Gastroesophageal sphincter (tissue), 4 donors: Measurements from ENCODE around the gene IPCEF1. TPM values are rescaled to one million over a fixed set of nuclear protein-coding genes. Genes with fewer than 3 reads are reported as not detected.

Experiments
- ATAC-seq: fragments of 150-250 bp; one replicate; pipeline ENCODE4 v1.9.1; 2016; ENCODE audit warnings: mild to moderate bottlenecking, moderate library complexity
- H3K27ac ChIP-seq, 4 donors: fragments of 200-600 bp; sonication (generic) in 3 of 4; 1 replicate in 3 of 4; 2 replicates in 1 of 4; pipeline ENCODE4 v1.5.1; 2016 to 2019
- H3K27me3 ChIP-seq: fragments of 200-600 bp; sonication (generic); one replicate; pipeline ENCODE4 v1.5.1; 2019
- H3K36me3 ChIP-seq, 2 donors: fragments of 200-600 bp; sonication (generic); one replicate each; pipeline ENCODE4 v1.5.1; 2019; ENCODE audit warnings: control low read depth in 1 of 2
- H3K4me1 ChIP-seq, 3 donors: fragments of 200-600 bp; sonication (generic); 1 replicate in 2 of 3; 2 replicates in 1 of 3; pipeline ENCODE4 v1.5.1; 2016 to 2019; ENCODE audit warnings: control low read depth in 2 of 3
- H3K4me3 ChIP-seq, 2 donors: fragments of 200-600 bp; sonication (generic); one replicate each; pipeline ENCODE4 v1.5.1; 2019; ENCODE audit warnings: mild to moderate bottlenecking in 1 of 2, moderate library complexity in 1 of 2
- H3K9me3 ChIP-seq, 3 donors: fragments of 200-600 bp; sonication (generic); one replicate each; pipeline ENCODE4 v1.5.1; 2017 to 2019; ENCODE audit warnings: control low read depth in 2 of 3
- EP300 ChIP-seq: sonication (generic); formaldehyde crosslinking; IDR thresholded peaks from one replicate; pipeline ENCODE4 v1.6.1; 2017; ENCODE audit warnings: antibody characterized with exemption, mild to moderate bottlenecking
- POLR2A ChIP-seq, 2 donors: fragments of 450-650 bp; IDR thresholded peaks; one replicate each; pipeline ENCODE4 v1.6.1; 2017; ENCODE audit warnings: antibody characterized with exemption in 2 of 2, mild to moderate bottlenecking in 2 of 2, moderate library complexity in 1 of 2
- POLR2AphosphoS5 ChIP-seq: sonication (generic); formaldehyde crosslinking; IDR thresholded peaks from one replicate; pipeline ENCODE4 v1.6.1; 2017; ENCODE audit warnings: antibody characterized with exemption
- WGBS, 2 donors: methylation state at CpG; one replicate each; pipeline ENCODE4 v1.1.5; 2018; ENCODE audit warnings: low coverage in 1 of 2; 5-methylcytosine and 5-hydroxymethylcytosine counted together
- total RNA-seq, 4 donors: library from RNA; depleted of rRNA; stranded (reverse); fragments of >200 nt; gene quantifications; one replicate each; pipeline ENCODE4 v1.1.0, GENCODE V29; 2016
- TF ChIP-seq, protein P1 (sequence below), 4 experiments: fragments of 200-600 bp in 2 of 4; fragments of 450-650 bp in 2 of 4; sonication (generic) in 1 of 4; IDR thresholded peaks; one replicate each; pipeline ENCODE4 v1.5.1; 2017 to 2019; ENCODE audit warnings: antibody characterized with exemption in 4 of 4, mild to moderate bottlenecking in 2 of 4, moderate library complexity in 2 of 4

Gene IPCEF1
- total RNA-seq, 4 donors from 2014 or later = 0.27 to 7.3 (median 1.2) TPM

DNA sequence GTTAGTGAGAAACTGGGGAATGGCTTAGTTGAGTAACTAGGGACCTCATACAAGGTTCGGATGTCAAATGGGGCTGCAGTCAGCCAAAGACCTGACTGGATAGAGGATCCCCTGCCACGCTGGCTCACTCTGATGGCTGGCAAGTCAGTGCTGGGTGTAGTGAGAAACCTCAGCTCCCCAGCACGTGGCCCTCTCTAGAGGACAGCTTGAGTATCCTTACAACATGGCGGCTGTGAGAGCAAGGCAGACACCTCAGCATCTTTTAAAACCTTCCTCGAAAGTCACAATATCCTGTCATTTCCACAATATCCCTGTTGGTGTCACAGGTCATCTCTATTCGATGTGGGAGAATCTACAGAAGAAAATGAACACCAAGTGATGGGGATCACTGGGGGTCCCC lies 26.7 kb upstream of the IPCEF1 start:
- WGBS, 2 donors = 93 to 100% methylated on average over 1 to 3 of the region's 6 CpGs
- Histone ChIP-seq H3K27ac (peak overlapping the region in 1 of 4 donors; percentile 47), H3K36me3 (no peaks in the 10 kb centered on the region), H3K27me3 (no peaks in the 10 kb centered on the region), H3K4me3 (no peak overlapping the region), H3K9me3 (no peaks in the 10 kb centered on the region), H3K4me1 (peaks cover 0 to 14% (median 0%) of the 10 kb centered on the region in 3 donors)
- no peak for ATAC-seq
- TF ChIP-seq, protein P1, sequence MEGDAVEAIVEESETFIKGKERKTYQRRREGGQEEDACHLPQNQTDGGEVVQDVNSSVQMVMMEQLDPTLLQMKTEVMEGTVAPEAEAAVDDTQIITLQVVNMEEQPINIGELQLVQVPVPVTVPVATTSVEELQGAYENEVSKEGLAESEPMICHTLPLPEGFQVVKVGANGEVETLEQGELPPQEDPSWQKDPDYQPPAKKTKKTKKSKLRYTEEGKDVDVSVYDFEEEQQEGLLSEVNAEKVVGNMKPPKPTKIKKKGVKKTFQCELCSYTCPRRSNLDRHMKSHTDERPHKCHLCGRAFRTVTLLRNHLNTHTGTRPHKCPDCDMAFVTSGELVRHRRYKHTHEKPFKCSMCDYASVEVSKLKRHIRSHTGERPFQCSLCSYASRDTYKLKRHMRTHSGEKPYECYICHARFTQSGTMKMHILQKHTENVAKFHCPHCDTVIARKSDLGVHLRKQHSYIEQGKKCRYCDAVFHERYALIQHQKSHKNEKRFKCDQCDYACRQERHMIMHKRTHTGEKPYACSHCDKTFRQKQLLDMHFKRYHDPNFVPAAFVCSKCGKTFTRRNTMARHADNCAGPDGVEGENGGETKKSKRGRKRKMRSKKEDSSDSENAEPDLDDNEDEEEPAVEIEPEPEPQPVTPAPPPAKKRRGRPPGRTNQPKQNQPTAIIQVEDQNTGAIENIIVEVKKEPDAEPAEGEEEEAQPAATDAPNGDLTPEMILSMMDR (IDR thresholded peaks at IDR 0.05) = no peak
- TF ChIP-seq EP300 (no peak), POLR2A (IDR thresholded peaks at IDR 0.05) (no peak), POLR2AphosphoS5 (no peak)

DNA sequence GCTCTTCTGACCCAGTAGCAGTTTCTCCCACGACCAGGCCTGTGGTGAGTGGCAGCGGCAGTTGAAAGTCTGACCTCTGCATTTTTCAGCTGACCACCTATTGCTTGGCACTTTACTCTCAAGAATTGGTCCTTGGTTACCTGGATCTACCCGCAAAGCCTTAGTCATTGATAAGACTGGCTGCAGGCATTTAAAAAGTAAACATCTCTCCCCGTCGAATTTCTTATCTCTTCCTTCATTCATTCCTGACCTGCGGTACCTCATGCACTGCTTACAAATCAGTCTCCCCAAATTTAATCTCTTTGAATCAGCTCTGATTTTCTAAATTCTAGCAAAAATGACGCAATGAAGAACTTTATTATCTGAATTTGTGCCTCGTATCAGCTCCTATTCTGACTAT lies 26.1 kb upstream of the IPCEF1 start:
- Histone ChIP-seq H3K27ac (no peak overlapping the region), H3K36me3 (no peaks in the 10 kb centered on the region), H3K4me3 (no peak overlapping the region), H3K9me3 (no peaks in the 10 kb centered on the region), H3K4me1 (peaks cover 0 to 14% (median 0%) of the 10 kb centered on the region in 3 donors), H3K27me3 (no peaks in the 10 kb centered on the region)
- TF ChIP-seq POLR2AphosphoS5 = no peak
- WGBS, 2 donors = 80 to 82% methylated on average over 6 to 7 of the region's 8 CpGs
- no peak for ATAC-seq

DNA sequence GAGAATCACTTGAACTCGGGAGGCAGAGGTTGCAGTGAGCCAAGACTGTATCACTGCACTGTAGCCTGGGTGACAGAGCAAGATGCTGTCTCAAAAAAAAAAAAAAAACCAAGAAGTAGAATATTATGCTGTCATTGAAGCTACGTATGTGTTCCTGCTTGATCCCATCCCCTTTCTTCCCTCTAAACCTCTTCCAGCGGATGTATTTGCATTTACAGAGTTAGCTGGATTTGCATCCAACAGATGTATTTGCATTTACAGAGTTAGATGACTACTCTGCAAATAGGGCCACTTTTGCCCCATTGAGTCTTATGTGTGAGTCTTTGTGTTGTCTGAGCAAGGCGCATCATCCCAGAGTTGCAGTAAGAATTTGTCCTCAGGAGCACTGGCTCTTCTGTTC lies 24.9 kb upstream of the IPCEF1 start:
- Histone ChIP-seq H3K27ac (no peak overlapping the region), H3K9me3 (no peaks in the 10 kb centered on the region), H3K27me3 (no peaks in the 10 kb centered on the region), H3K4me1 (peaks cover 0 to 14% (median 0%) of the 10 kb centered on the region in 3 donors), H3K36me3 (no peaks in the 10 kb centered on the region), H3K4me3 (no peak overlapping the region)
- ATAC-seq = no peak
- no peak for TF ChIP-seq POLR2A (IDR thresholded peaks at IDR 0.05)
- TF ChIP-seq, protein P1 (IDR thresholded peaks at IDR 0.05) = no peak
- no peak for TF ChIP-seq POLR2AphosphoS5
- no peak for TF ChIP-seq EP300
- WGBS, 2 donors = 94 to 100% methylated on average over 2 to 4 of the region's 4 CpGs

DNA sequence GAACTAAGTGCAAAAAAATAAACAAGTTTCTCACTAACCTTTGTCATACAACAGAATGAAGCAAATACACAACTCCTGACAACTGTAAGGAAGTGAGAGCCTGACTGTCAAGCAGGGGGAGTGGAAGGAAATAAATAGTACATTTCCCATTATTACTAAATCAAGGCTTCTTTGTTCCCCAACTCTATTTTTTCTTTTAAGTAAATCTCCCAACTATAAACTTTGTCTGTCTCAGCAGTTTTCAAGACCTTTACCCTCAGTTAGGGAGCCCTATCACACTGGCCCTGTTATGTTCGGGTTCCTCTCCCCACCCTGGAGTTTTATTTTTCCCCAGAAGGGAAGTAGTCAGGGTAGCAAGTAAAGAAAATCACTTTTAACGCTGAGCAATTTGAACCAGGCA lies 24.1 kb upstream of the IPCEF1 start:
- H3K27me3 ChIP-seq = no peaks in the 10 kb centered on the region
- H3K27ac ChIP-seq = no peak overlapping the region
- H3K4me3 ChIP-seq = no peak overlapping the region
- H3K4me1 ChIP-seq = peaks cover 0 to 14% (median 0%) of the 10 kb centered on the region in 3 donors
- ATAC-seq = no peak
- TF ChIP-seq, protein P1 (IDR thresholded peaks at IDR 0.05) = no peak
- TF ChIP-seq POLR2AphosphoS5 (no peak), EP300 (no peak), POLR2A (IDR thresholded peaks at IDR 0.05) (no peak)
- H3K9me3 ChIP-seq = no peaks in the 10 kb centered on the region
- no peaks in the 10 kb centered on the region for H3K36me3 ChIP-seq
- 47% methylated on average over 2 of the region's 2 CpGs; no CpG with 5 or more reads in 1 of the 2 donors for WGBS, 2 donors

DNA sequence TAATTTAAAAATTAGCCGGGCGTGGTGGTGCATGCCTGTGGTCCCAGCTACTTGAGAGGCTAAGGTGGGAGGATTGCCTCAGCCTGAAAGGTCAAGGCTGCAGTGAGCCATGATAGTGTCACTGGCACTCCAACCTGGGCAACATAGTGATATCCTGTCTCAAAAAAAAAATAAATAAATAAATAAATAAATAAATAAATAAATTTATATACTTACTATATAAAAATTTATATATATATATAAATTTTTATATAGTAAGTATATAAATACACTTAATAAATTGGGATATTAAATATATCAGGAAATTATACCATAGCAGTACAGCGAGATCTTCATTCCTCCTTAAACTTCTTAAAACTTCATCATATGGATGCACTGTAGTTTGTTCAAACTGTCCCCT lies 23.0 kb upstream of the IPCEF1 start:
- Histone ChIP-seq H3K9me3 (no peaks in the 10 kb centered on the region), H3K4me3 (no peak overlapping the region), H3K27me3 (no peaks in the 10 kb centered on the region), H3K36me3 (no peaks in the 10 kb centered on the region), H3K27ac (no peak overlapping the region), H3K4me1 (peaks cover 0 to 10% (median 0%) of the 10 kb centered on the region in 3 donors)
- no peak for ATAC-seq
- WGBS, 2 donors = 88 to 100% methylated on average over 3 of the region's 3 CpGs
- no peak for TF ChIP-seq POLR2AphosphoS5
- no peak for TF ChIP-seq POLR2A (IDR thresholded peaks at IDR 0.05)
- TF ChIP-seq EP300 = no peak
- TF ChIP-seq, protein P1 (IDR thresholded peaks at IDR 0.05) = no peak
